RWPE1 (cell line): ENCODE measurements around the gene LPAR1.
A peak's percentile ranks its signal among the peaks of the same experiment; 100 is the strongest.
"Not testable (repeated sequence)": the region's sequence is repeated elsewhere in the genome, so short reads cannot be mapped to it uniquely, and the experiment has no call there.

Experiments
- CTCF ChIA-PET: fragments of 350-600 bp; sonication (Branson Sonifier 250); formaldehyde crosslinking; extraction: SDS; loops from one replicate; lab custom pipeline; 2021; lab: Yijun Ruan, JAX
- POLR2A ChIA-PET: fragments of 400-600 bp; formaldehyde crosslinking; extraction: SDS; loops from one replicate; lab custom pipeline; 2020; ENCODE audit warnings: antibody characterized with exemption; ENCODE audit not compliant: low non-redundant PET; lab: Yijun Ruan, JAX
- DNase-seq: peaks from one replicate; pipeline ENCODE4 v3.0.0; 2012; ENCODE audit warnings: low spot score
- H3K27ac ChIP-seq: fragments of 450-650 bp; 2 replicates; pipeline ENCODE4 v1.5.1; 2017
- CTCF ChIP-seq: fragments of 450-650 bp; conservative IDR thresholded peaks from 2 replicates; pipeline ENCODE4 v1.5.1; 2017; ENCODE audit warnings: low read depth, mild to moderate bottlenecking

Gene LPAR1

GRCh38 chr9:110835404-110835803 is 202.9 kb downstream of the LPAR1 start:
- CTCF ChIA-PET, result no interaction called here
- POLR2A ChIA-PET, result no interaction called here
- H3K27ac ChIP-seq, result no peak overlapping the region
- no peak for TF ChIP-seq CTCF
- DNase-seq, result peak; percentile 85

- DNase-seq, result no peak
- CTCF ChIA-PET, result interaction anchor here (0.6 kb wide), 1 partner anchor 15 kb away, joined by 4 read pairs; no protein-coding TSS in a partner anchor
- POLR2A ChIA-PET, result no interaction called here
- no peak overlapping the region for H3K27ac ChIP-seq
- no peak for TF ChIP-seq CTCF
Observed at GRCh38 chr9:110832926-110833325, 205.3 kb downstream of the LPAR1 start.

- POLR2A ChIA-PET, result no interaction called here
- CTCF ChIA-PET, result interaction anchor here (0.7 kb wide), 1 partner anchor 466 kb away, joined by 5 read pairs; no protein-coding TSS in a partner anchor
- TF ChIP-seq CTCF, result no peak
- DNase-seq, result no peak
- no peak overlapping the region for H3K27ac ChIP-seq
Observed at GRCh38 chr9:110830495-110830894, 207.8 kb downstream of the LPAR1 start.

- POLR2A ChIA-PET, result no interaction called here
- H3K27ac ChIP-seq, result no peak overlapping the region
- no peak for TF ChIP-seq CTCF
- CTCF ChIA-PET, result no interaction called here
- no peak for DNase-seq
Observed at GRCh38 chr9:110828264-110828663, 210.0 kb downstream of the LPAR1 start.

- DNase-seq, POLR2A ChIA-PET, H3K27ac ChIP-seq, CTCF ChIA-PET: not testable (repeated sequence)
Observed at GRCh38 chr9:110826400-110826799, 211.9 kb downstream of the LPAR1 start.

GRCh38 chr9:110825950-110826349 is 212.3 kb downstream of the LPAR1 start:
- TF ChIP-seq CTCF, result no peak
- no peak overlapping the region for H3K27ac ChIP-seq
- ChIA-PET CTCF (no interaction called here), POLR2A (no interaction called here)
- no peak for DNase-seq

- POLR2A ChIA-PET, H3K27ac ChIP-seq, CTCF ChIA-PET, DNase-seq: not testable (repeated sequence)
Observed at GRCh38 chr9:110825129-110825528, 213.1 kb downstream of the LPAR1 start.
